Fibroblast of skin of abdomen (primary cell): ENCODE data around the gene WDR55. TPM values are rescaled to one million over a fixed set of nuclear protein-coding genes. Genes with fewer than 3 reads are reported as not detected.
"Not testable (repeated sequence)": the region's sequence is repeated elsewhere in the genome, so short reads cannot be mapped to it uniquely, and the experiment has no call there.

ENCODE experiments used
- DNase-seq: peaks from one replicate; pipeline ENCODE4 v3.0.0-alpha.2; 2013
- polyA plus RNA-seq, 2 experiments: library from polyadenylated mRNA; unstranded; fragments of 120-200 nt; gene quantifications; one replicate each; pipeline ENCODE4 v1.2.1, GENCODE V29; 2013; ENCODE audit not compliant: insufficient read length in 2 of 2

The WDR55 gene
- 14.0 TPM for polyA plus RNA-seq (2013, experiment 1 of 2; ENCODE audit: insufficient read length)
- polyA plus RNA-seq (2013, experiment 2 of 2; ENCODE audit: insufficient read length), result 14.7 TPM

- DNase-seq, result peak; percentile 91
These were observed at the start of gene WDR55 for GRCh38 chr5:140664359-140665119. TSS of gene WDR55 (plus strand) at chr5:140664904. CDS start at chr5:140664913, 9 bp downstream.

DNA sequence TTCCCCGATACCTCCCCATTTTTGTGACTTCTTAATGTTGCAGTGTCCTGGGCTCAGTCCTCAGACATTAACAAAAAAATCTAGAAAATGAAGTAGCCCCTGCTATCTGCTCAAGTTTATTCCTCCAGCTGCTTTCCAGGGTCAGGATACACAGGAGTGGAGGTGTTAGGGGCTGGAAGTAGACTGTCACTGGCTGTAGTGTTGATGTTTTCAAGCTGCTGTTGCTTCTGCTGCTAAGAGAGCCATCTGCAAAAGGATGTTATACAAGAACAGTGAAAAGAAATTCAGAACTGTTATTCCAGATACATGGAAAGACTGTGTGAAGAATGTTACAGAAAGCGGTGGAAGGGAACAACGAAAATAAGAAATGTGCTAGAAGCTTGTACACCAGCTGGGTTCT, 42.4 kb upstream of the WDR55 start:
- no peak for DNase-seq

DNA sequence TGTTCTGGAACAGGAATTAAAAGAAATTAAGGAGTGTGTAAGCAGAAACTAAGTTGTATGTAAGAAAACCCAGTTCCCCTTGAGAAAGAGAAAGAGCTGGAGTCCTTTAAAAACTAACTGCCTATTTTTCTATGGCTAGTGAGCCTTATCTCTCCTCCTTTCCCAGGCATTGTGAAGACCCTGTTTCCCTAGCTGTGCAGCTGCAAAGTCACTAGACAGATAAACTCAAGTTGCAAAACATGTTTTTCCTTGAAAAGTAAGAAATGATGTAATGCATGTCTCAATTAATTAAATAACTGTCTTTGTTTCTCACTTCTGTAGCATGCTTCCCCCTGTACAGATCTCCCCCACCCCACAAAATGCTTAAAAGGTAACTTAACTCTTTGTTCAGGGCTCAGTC, 41.6 kb upstream of the WDR55 start:
- not testable (repeated sequence) for DNase-seq

DNA sequence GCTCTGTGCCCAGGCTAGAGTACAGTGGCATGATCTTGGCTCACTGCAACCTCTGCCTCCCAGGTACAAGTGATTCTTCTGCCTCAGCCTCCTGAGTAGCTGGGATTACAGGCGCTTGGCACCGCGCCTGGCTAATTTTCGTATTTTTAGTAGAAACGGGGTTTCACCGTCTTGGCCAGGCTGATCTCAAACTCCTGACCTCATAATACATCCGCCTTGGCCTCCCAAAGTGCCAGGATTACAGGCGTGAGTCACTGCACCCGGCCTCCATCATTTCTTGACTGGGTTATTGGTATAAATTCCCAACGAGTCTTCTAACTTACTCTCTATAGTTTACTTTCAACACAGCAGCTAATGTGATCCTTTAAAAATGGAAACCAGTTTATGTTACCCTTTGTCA, 39.8 kb upstream of the WDR55 start:
- not testable (repeated sequence) for DNase-seq

DNA sequence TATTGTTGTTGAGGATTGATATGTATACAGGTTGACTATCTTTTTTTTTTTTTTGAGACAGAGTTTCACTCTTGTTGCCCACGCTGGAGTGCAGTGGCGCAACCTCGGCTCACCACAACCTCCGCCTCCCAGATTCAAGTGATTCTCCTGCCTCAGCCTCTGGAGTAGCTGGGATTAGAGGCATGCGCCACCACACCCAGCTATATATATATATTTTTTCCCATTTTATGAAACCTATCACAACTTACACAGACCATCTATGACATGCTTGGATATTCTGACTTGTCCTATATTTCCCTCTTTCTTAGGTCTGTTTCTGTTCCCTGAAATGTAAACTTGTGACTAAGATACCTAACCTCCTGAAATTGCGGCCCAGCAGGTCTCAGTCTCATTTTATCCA, 36.7 kb upstream of the WDR55 start:
- no peak for DNase-seq

- DNase-seq, result no peak
These were observed 36.0 kb upstream of the WDR55 start for GRCh38 chr5:140628711-140629110.

DNA sequence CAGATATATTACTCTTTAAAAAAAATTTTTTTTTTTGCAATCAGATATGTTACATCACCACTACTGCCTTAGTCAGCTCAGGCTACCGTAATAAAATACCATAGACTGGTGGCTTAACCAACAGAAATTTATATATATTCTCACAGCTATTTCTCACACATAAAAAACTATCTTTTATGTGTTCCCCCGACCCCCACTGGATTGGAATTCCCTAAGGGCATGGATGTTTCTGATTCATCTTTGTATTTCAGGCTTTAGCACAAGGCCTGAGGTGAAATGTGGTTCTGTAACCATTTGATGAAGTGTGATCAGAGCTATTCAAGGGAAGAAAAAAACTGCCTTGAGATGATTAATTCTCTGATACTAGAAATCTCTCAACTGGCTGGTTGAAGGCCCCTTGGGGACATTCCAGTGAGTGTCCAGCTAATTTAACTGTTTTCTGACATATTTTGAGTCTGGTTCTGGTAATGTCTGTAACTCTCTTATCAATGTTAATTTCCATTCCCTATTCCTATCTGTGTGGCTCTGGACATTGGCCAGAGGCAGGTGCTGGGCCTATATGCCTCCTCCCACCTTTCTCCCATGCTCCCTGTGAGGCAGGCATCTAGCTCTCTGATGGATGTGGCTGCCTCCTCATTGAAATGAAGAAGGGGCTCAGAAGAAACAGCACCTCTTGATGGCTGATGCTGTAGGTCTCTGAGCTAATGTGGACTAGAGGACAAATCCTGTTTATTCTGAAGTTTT, 34.2 kb upstream of the WDR55 start:
- DNase-seq, result peak; percentile 24

GRCh38 chr5:140631036-140631417, 33.7 kb upstream of the WDR55 start:
- no peak for DNase-seq

DNA sequence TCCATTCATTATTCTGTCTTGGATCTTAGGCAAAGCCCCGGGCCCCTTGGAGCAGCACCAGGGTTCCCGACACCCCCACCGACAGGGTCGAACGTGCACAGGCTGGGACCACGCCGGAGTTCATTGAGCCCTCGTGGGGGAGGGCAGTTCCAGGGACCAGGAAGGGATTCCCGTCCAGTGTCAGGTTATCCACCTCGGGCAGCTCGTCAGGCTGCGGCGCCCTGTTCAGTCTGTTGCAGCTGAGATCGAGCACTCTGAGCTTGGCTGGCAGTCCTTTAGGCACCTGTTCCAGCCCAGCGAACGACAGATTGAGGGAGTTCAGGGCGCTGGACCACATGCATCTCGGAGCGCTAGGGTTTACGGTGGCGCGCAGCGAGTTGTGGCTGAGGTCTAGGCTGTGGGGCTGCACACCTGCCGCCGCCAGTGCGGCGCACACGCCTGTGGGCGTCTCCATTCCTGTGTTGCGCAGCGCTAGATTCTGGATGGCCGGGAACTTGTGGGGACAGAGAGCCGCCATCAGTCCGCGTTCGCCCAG, 32.8 kb upstream of the WDR55 start:
- no peak for DNase-seq

- peak; percentile 27 for DNase-seq
These were observed 32.2 kb upstream of the WDR55 start for GRCh38 chr5:140632366-140633020.

- DNase-seq, result no peak
These were observed 31.7 kb upstream of the WDR55 start, which contains the start of gene CD14 for GRCh38 chr5:140633021-140633471. TSS of gene CD14 (minus strand) at chr5:140633175. CDS start at chr5:140633071, 104 bp downstream.

- DNase-seq, result no peak
These were observed 31.2 kb upstream of the WDR55 start for GRCh38 chr5:140633501-140633900.

DNA sequence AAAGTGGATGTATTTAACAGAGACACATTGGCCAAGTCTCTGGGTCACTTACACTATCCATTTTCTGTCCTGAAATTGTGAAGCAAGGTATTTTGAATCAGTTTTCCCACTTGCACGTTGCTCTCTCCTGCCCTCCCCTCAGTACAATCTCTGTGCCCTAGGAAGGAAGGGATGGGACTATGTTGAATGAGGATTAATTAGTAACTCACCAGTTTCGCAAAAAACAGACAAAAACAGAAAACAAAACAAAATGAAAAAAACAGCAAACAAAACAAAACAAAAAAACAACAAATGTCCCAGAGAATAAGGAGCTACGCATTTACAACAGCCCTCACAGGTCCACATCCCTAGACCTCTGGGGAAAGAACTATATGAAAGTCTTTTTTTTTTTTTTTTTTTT, 30.6 kb upstream of the WDR55 start:
- no peak for DNase-seq

DNA sequence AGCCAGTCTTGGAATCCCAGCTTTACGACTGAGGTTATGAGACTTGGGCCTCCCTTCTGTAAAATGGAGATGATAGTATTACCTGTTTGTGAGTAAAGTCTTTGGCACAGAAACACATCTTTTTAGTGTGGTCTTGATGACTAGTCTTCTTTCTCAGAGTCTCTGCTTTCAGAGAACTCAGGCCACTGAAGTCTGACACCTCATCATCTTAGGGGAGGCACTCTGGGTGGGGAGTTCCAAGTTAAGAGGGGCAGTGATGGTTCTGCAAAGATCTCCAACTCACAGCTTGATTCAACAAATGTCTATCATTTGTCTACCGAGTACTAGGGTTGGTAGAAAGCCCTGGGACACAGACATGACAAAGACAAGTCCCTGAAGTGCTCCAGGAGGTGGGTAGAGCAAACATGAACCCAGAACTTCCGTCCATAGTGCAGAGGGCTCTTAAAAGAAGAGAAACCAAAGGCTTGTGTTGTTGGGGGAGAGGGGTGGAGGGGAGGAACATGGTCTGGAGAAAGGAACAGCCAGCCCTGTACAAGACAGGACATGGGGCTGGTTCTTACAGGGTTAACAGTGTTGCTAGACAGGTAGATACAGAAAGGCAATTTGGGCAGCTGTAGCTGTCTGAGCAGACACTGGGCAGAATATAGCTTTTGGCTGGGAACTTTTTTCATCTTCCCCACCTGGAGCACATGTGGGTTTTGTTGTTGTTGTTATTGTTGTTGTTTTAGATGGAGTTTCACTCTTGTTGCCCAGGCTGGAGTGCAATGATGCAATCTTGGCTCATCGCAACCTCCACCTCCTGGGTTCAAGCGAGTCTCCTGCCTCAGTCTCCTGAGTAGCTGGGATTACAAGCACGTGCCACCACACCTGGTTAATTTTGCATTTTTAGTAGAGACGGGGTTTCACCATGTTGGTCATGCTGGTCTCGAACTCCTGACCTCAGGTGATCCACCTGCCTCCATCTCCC, 29.1 kb upstream of the WDR55 start:
- DNase-seq, result no peak

DNA sequence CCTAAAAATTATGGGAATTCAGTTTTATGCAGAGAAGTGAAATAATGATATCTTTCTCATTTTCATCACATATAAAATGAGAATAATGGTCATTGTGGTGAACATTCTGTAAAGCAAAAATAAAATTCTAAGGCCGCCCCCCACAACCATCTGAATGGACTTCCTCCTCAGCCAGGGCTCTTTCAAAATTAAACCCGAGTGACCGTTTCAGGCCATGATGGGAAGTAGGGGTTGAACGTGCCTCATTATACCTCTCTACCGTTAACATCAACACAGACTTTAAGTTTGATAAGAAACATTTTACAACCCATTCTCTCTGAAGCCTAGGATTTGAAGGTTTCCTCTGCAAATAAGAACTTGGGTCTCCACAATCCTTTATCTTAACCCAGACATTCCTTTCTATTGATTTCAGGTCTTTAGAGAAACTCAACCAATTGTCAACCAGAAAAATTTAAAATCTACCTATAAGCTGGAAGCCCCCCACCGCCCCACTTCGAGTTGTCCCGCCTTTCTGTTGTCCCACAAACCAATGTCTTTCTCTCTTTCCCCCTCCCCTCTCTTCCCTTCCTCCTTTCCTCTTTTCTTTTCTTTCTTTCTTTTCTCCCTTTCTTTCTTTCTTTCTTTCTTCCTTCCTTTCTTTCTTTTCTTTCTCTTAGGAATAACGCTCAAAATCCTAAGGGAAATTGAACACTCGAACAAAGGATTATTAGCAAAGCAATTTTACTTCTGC, 27.2 kb upstream of the WDR55 start:
- no peak for DNase-seq

DNA sequence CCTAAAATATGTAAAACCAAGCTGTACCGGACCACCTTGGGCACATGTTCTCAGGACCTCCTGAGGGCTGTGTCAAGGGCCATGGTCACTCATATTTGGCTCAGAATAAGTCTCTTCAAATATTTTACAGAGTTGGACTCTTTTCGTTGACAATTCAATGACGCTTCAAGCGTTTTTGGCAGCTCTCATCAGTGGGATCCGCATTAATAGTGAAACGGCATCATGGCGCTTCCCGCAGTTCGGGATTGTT, 25.9 kb upstream of the WDR55 start:
- not testable (repeated sequence) for DNase-seq

- DNase-seq, result peak; percentile 94
These were observed 25.3 kb upstream of the WDR55 start, which contains the start of gene TMCO6 for GRCh38 chr5:140639148-140639981. TSS of gene TMCO6 (plus strand) at chr5:140639451. CDS start at chr5:140639528, 77 bp downstream.

DNA sequence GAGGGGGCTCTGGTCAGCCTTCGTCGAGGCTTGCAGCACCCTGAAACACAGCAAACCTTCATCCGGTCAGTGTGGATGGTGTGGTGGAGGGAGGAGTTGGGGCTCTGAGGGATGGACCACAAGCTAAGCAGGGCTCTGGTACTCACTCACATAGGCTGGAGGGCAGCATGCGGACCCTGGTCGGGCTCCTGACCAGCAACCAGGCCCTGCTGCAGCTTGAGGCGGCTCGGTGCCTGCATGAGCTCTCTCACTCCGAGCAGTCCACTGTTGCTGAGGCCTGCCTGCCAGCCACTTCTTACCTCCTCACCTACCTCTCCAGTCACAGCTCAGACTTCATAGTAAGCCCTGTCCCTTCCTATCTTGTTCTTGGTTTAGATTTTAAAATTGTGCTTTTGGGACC, 23.0 kb upstream of the WDR55 start:
- no peak for DNase-seq

DNA sequence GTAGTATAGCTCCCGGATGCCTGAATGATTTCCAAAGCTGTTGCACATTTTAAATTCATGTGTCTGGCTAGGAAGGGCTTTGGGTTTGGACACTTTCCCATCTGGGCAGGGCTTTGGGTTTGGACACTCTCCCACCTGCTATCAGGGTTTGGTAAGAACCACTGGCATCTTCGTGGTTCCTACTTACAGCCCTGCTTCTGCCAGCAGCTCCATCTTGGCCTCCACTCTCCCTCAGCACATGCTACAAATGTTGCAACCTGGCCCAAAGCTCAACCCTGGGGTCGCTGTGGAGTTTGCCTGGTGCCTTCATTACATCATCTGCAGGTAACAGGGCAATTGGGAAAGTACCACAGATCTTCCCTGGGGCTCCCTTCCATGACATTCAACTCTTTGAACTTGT, 22.0 kb upstream of the WDR55 start:
- peak; percentile 41 for DNase-seq

DNA sequence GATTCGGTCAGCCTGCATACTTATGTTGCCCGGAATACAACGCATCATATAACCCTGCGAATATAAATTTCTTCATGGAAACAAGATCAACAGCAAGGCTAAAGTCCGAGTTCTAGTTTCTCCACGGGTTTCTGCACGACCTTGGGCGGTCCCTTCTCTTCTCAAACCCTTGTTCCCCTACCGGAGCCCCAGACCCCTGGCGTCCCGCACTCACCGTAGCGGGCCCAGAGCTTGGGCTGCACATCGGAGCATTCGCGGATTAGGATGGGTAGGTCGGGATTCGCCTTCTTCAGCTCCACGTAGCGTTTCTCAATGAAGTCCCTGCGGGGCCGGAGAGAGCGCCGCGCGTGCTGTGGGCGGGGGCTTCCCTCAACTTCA, 17.7 kb upstream of the WDR55 start:
- DNase-seq, result no peak
